ENCODE measurements around the gene ATP5ME.

ATP5ME gene

DNA sequence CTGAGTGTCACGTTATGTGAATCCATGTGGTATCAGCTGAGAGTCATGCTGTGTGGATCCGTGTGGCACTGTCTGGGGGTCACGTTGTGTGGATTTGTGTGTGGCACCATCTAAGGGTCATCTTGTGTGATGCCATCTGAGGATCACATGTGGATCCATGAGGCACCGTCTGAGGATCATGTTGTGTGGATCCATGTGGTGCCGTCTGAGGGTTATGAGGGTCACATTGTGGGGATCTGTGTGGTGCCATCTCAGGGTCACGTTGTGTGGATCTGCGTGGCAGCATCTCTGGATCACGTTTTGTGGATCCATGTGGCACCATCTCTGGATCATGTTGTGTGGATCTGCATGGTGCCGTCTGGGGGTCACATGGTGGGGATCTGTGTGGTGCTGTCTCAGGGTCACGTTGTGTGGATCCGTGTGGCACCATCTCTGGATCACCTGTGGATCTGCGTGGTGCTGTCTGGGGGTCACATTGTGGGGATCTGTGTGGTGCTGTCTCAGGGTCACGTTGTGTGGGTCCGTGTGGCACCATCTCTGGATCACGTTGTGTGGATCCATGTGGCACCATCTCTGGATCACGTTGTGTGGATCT, 41.8 kb downstream of the ATP5ME start:
- DNase-seq = no peak

- no peak for DNase-seq
Observed at GRCh38 chr4:630656-631055, 43.4 kb downstream of the ATP5ME start.

GRCh38 chr4:629915-630641, 44.0 kb downstream of the ATP5ME start:
- DNase-seq = no peak

DNA sequence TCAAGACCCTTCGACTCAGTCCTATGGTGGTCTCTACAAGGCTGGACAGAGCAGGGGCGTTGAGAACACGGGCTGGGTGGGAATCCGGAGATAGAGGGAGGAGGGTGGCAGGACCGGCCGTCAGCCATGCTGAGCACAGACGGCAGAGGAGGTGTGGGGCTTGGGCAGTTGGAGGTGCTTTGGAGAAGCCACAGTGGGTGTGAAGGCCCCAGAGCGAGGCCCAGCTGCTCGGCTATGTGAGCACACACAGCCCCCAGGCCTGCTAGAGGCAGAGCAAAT, 44.5 kb downstream of the ATP5ME start:
- no peak for DNase-seq

- DNase-seq = no peak
Observed at GRCh38 chr4:628821-629635, 45.0 kb downstream of the ATP5ME start.

DNA sequence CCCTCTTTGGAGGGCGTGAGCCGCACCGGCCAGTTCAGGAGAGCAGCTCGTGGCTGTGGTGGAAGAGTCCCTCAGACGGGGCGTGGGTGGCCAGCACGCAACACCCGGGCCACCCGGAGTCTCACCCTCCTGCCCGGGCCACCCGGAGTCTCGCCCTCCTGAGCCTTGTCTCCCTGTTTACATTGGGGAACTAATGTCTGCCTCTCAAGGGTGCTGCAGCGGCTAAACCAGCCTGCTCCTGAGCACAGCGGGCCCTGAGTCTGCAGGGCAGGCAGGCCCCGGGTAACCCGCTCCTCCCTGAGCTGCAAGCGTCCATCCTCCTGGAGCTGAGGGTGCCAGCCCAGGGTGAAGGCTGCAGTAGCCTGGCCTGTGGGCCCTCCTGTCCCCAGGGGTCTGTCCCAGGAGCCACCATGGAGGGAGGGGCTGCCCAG, 45.8 kb downstream of the ATP5ME start:
- no peak for DNase-seq

- no peak for DNase-seq
Observed at GRCh38 chr4:627347-628125, 46.5 kb downstream of the ATP5ME start.

DNA sequence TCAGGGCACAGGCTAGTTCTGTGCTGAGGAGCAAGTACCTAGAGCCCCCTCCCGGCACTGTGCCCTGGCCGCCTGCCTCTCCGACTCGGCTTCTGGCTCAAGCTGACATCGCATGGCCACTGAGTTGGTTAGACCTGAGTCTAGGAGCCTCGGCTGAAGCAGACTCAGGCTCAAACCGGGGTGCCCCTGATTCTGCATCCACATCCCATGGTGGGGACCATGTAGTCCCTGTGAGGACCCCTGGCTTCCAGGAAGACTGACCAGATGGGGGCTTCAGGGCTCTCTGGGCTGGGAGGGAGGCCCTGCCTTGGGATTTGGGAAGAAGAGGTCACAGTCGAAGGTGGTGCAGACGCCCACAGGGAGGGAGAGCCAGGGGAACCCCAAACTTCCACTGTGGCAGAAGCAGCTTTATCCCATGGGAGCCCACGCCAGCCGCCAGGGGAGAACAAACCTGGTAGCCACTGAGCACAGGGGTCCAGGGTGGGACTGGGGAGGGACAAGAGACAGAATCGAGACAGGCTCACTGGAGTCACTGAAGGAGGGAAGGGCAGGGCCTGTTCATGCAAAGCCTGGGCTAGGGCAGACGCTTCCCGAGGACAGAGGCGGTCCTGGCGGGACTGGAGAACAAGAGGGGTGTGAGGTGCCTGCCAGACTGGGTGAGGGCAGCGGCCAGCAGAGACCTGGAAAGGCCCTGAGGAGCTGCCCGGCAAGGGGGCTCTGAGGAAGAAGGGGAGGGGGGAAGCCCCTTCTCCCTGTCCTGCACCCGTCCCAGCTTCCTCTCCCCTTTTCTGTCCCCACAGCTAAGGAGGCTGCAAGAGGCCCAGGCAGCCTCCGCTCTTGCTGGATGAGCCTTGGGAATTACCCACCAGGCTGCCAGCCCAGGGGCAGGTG, 47.6 kb downstream of the ATP5ME start:
- no peak for DNase-seq

GRCh38 chr4:625631-626161, 48.4 kb downstream of the ATP5ME start:
- no peak for DNase-seq

GRCh38 chr4:624705-625590, 49.1 kb downstream of the ATP5ME start, which contains the start of gene PDE6B:
PDE6B (plus strand) TSS chr4:625573; CDS start chr4:625627, 54 bp downstream.
- DNase-seq = no peak

GRCh38 chr4:623914-624566, 50.0 kb downstream of the ATP5ME start:
- DNase-seq = no peak

DNA sequence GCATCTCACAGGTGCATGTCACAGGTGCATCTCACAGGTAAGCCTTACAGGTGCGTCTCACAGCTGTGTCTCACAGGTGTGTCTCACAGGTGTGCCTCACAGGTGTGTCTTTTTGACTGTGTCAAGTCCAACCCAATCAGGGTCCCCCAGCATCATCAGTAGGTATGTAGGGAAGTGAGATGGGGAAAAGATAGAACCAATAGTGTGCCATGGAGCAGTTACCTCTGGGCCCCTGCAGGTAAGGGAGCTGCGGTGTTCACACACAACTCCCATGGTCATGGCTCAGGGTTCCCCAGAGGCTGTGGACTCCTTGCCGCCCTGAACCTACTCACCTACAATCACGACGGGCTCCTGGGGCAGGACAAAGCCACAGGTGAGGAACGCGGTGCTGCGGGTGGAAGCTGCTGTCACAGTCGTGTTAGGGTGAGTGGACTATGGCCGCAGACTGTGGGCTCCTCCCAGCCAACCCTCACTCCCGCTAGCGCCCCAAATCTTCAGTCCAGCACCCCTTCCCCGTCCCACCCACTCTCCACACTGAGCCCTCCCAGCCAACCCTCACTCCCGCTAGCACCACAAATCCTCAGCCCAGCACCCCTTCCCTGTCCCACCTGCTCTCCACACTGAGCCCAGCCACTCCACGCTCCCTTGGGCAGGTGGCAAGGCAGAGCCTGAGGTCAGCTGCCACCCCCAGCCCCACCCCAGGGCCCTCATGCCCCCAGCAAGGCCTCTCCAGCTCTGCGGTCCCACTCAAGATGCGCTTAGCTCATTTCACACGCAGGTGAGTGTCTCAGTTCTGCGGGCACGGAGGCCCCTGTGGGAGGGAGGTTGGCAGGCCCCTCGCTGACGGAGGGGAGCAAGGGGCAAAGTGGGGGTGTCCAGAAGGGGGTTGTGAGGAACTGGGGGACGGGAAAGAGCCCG, 50.8 kb downstream of the ATP5ME start:
- DNase-seq = no peak

Measured in T-helper 9 cell (primary cell).